GM12878 (cell line): Measurements from ENCODE around the gene SEC14L1. TPM values are rescaled to one million over a fixed set of nuclear protein-coding genes. Genes with fewer than 3 reads are reported as not detected.

Experiments
- ATAC-seq: fragments of 200-7000 bp; cut with Tn5 transposase; 3 replicates; pipeline ENCODE4 v1.9.1; 2020; ENCODE audit warnings: mild to moderate bottlenecking, moderate library complexity
- BruUV-seq: library from RNA; stranded (reverse); fragments of 400-500 nt; replicated peaks from 2 replicates; lab custom pipeline; 2021; lab: Mats Ljungman, UMichigan
- CTCF ChIA-PET: fragments of 300-600 bp; sonication (Branson Sonifier 250); formaldehyde crosslinking; extraction: SDS; loops from one replicate; lab custom pipeline; 2021; ENCODE audit warnings: inconsistent platforms; lab: Yijun Ruan, JAX
- POLR2A ChIA-PET: fragments of 350-600 bp; formaldehyde crosslinking; extraction: SDS; loops from one replicate; lab custom pipeline; 2021; ENCODE audit warnings: inconsistent platforms; lab: Charles Lee
- RAD21 ChIA-PET: fragments of 300-600 bp; sonication (Branson Sonifier 250); formaldehyde crosslinking; loops from one replicate; lab custom pipeline; 2023; ENCODE audit warnings: antibody characterized with exemption; ENCODE audit not compliant: unreplicated experiment; lab: Charles Lee
- SMC1A ChIA-PET: fragments of 300-600 bp; sonication (Branson Sonifier 250); formaldehyde crosslinking; loops from one replicate; lab custom pipeline; 2023; ENCODE audit not compliant: unreplicated experiment, uncharacterized antibody; lab: Charles Lee
- DNase-seq: peaks from one replicate; pipeline ENCODE4 v3.0.0-alpha.2; 2011; ENCODE audit warnings: low read depth, low spot score
- FAIRE-seq: peaks from 3 replicates; lab custom pipeline; 2011; peaks lifted over from hg19 to GRCh38; lab: Jason Lieb, UNC
- H2AFZ ChIP-seq: 2 replicates; pipeline ENCODE4 v1.6.0; 2011; ENCODE audit warnings: low read depth, low read length, control low read depth; ENCODE audit not compliant: control insufficient read depth
- H3K27ac ChIP-seq: 2 replicates; pipeline ENCODE4 v1.5.1; 2011; ENCODE audit warnings: control low read depth; ENCODE audit not compliant: control insufficient read depth, insufficient read depth
- H3K27me3 ChIP-seq, 2 experiments: replicated peaks in 1 of 2; 2 replicates each; pipeline versions ENCODE4 v1.6.0 to v1.6.1; 2011; ENCODE audit warnings: low read length in 1 of 2; ENCODE audit not compliant: control insufficient read depth in 2 of 2, insufficient read depth in 2 of 2
- H3K36me3 ChIP-seq, 2 experiments: 2 replicates each; pipeline ENCODE4 v1.5.1; 2011; ENCODE audit warnings: low read length in 1 of 2; ENCODE audit not compliant: control insufficient read depth in 2 of 2, insufficient read depth in 2 of 2
- H3K4me1 ChIP-seq: 2 replicates; pipeline ENCODE4 v1.6.1; 2011; ENCODE audit warnings: mild to moderate bottlenecking, low read length, moderate library complexity, mixed read lengths; ENCODE audit not compliant: control insufficient read depth, insufficient read depth
- H3K4me2 ChIP-seq: 2 replicates; pipeline ENCODE4 v1.6.0; 2011; ENCODE audit warnings: control low read depth; ENCODE audit not compliant: control insufficient read depth, insufficient read depth
- H3K4me3 ChIP-seq: fragments of 200-600 bp; sonication (generic); 2 replicates; pipeline ENCODE4 v1.5.1; 2016
- H3K79me2 ChIP-seq: 2 replicates; pipeline ENCODE4 v1.6.0; 2011; ENCODE audit warnings: low read length; ENCODE audit not compliant: control insufficient read depth, insufficient read depth
- H3K9ac ChIP-seq: 2 replicates; pipeline ENCODE4 v1.8.0; 2011; ENCODE audit warnings: low read length, control low read depth, mixed read lengths; ENCODE audit not compliant: control insufficient read depth, insufficient read depth
- H3K9me3 ChIP-seq: replicated peaks from 3 replicates; pipeline ENCODE4 v1.5.1; 2011; ENCODE audit warnings: mild to moderate bottlenecking, low read length; ENCODE audit not compliant: control insufficient read depth, insufficient read depth
- H4K20me1 ChIP-seq: 2 replicates; pipeline ENCODE4 v1.6.0; 2011; ENCODE audit not compliant: control insufficient read depth, insufficient read depth
- BCL11A ChIP-seq: IDR thresholded peaks from 2 replicates; pipeline ENCODE4 v1.6.1; 2011; ENCODE audit warnings: low read depth, low read length
- DPF2 ChIP-seq: fragments of 450-650 bp; IDR thresholded peaks from 2 replicates; pipeline ENCODE4 v1.6.1; 2017; ENCODE audit warnings: mild to moderate bottlenecking
- E4F1 ChIP-seq: fragments of 450-650 bp; IDR thresholded peaks from 2 replicates; pipeline ENCODE4 v1.6.1; 2018; ENCODE audit warnings: borderline replicate concordance, mild to moderate bottlenecking; ENCODE audit not compliant: partially characterized antibody
- JUND ChIP-seq: IDR thresholded peaks from 2 replicates; pipeline ENCODE4 v1.6.1; 2012; ENCODE audit warnings: low read depth, mild to moderate bottlenecking, low read length, improper control_type of control experiment, moderate library complexity
- MTA3 ChIP-seq: IDR thresholded peaks from 2 replicates; pipeline ENCODE4 v1.6.1; 2012; ENCODE audit warnings: low read length, inconsistent platforms, borderline replicate concordance
- MYB ChIP-seq: fragments of 150-350 bp; IDR thresholded peaks from 2 replicates; pipeline ENCODE4 v1.6.1; 2014; ENCODE audit warnings: mild to moderate bottlenecking, low read depth, low read length, borderline replicate concordance
- PAX5 ChIP-seq: IDR thresholded peaks from 2 replicates; pipeline ENCODE4 v1.6.1; 2011; ENCODE audit warnings: low read depth, low read length, borderline replicate concordance
- POLR2AphosphoS2 ChIP-seq: IDR thresholded peaks from 2 replicates; pipeline ENCODE4 v1.6.1; 2011; ENCODE audit warnings: low read depth, mild to moderate bottlenecking, low read length, improper control_type of control experiment, moderate library complexity
- SRF ChIP-seq, 2 experiments: IDR thresholded peaks; 2 replicates each; pipeline ENCODE4 v1.6.1; 2011; ENCODE audit warnings: low read depth in 2 of 2, low read length in 2 of 2, mild to moderate bottlenecking in 1 of 2, moderate library complexity in 1 of 2
- SUZ12 ChIP-seq: fragments of 200-600 bp; sonication (generic); IDR thresholded peaks from one replicate; pipeline ENCODE4 v1.6.1; 2018; ENCODE audit warnings: antibody characterized with exemption, mild to moderate bottlenecking; ENCODE audit not compliant: unreplicated experiment
- TARDBP ChIP-seq: IDR thresholded peaks from 2 replicates; pipeline ENCODE4 v1.6.1; 2016; ENCODE audit warnings: borderline replicate concordance
- WGBS: methylation state at CpG from one replicate; pipeline ENCODE4 v1.1.6; 2016; ENCODE audit warnings: low lambda C conversion rate; ENCODE audit not compliant: insufficient replicate concordance, insufficient coverage; ENCODE audit errors: missing lambda C conversion rate; 5-methylcytosine and 5-hydroxymethylcytosine counted together
- in situ Hi-C: fragments of 300-500 bp; cut with MboI; formaldehyde crosslinking; loops from 9 replicates; pipeline ENCODE4 v1.14.3; 2018; ENCODE audit warnings: mixed read lengths
- intact Hi-C: fragments of 100-400 bp; cut with micrococcal nuclease; formaldehyde crosslinking; loops from one replicate; pipeline ENCODE4 v1.14.2; 2022; ENCODE audit not compliant: unreplicated experiment
- polyA plus RNA-seq, 11 experiments: library from polyadenylated mRNA; depleted of rRNA in 4 of 11; unstranded in 6 of 11; stranded (reverse) in 5 of 11; fragments of >200 nt; fragmentation: Nextera tagmentation in 4 of 11; fragmentation: Illumina TruSeq in 1 of 11; extraction: Ambion mirVana in 4 of 11; extraction: Trizol in 1 of 11; gene quantifications; 1 replicate in 1 of 11; 2 replicates in 10 of 11; pipeline versions ENCODE4 v1.2.1 to v1.2.3, GENCODE V29; 2011 to 2016; ENCODE audit warnings: inconsistent platforms in 2 of 11, missing spikeins in 2 of 11, low read depth in 1 of 11
- total RNA-seq, 4 experiments: library from RNA; depleted of rRNA in 3 of 4; stranded (reverse); fragments of >200 nt in 3 of 4; fragmentation: Illumina TruSeq in 1 of 4; extraction: Trizol in 1 of 4; gene quantifications; 2 replicates each; pipeline versions ENCODE4 v1.2.1 to v1.2.3, GENCODE V29; 2013 to 2021

Gene SEC14L1
- total and polyA plus RNA-seq, 10 of the 15 experiments (the other 5 are each of a cell fraction or from before 2014, with no cell fraction given) = 6.3 to 66.1 (median 33.5) TPM

DNA sequence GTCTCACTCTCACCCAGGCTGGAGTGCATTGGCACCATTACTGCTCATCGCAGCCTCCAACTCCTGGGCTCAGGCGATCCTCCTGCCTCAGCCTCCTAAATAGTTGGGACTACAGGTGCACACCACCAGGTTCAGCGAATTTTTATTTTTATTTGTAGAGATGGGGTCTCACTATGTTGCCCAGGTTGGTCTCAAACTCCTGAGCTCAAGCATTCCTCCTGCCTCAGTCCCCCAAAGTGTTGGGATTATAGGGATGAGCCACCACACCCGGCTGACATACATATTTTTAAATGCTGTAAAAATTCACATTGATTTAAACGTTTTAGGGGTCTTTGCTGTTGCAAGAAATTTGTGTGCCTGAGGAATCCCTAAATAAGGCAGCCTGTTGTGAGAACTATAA is 24.8 kb upstream of the SEC14L1 start:
- Histone ChIP-seq H2AFZ (no peak overlapping the region), H3K9me3 (no peaks in the 10 kb centered on the region), H3K27ac (no peak overlapping the region), H4K20me1 (no peaks in the 10 kb centered on the region), H3K9ac (no peak overlapping the region), H3K36me3 (no peaks in the 10 kb centered on the region), H3K4me3 (no peak overlapping the region), H3K79me2 (no peaks in the 10 kb centered on the region), H3K4me1 (peaks cover 3% of the 10 kb centered on the region; the same call in 1 of the 2 replicates), H3K27me3 (no peaks in the 10 kb centered on the region), H3K4me2 (no peak overlapping the region)
- ChIA-PET POLR2A (interaction anchor here (0.6 kb wide), 1 partner anchor 25 kb away, joined by 3 read pairs; the partner anchor contains the start of gene SEC14L1), CTCF (interaction anchor here (0.6 kb wide), 1 partner anchor 40 kb away, joined by 6 read pairs; no protein-coding TSS in a partner anchor), RAD21 (no interaction called here), SMC1A (no interaction called here)
- FAIRE-seq = no peak
- TF ChIP-seq JUND (no peak), BCL11A (no peak), SRF (IDR thresholded peaks at IDR 0.05; ENCODE audit: low read depth in 2 of 2, low read length in 2 of 2) (no peak), MTA3 (no peak), MYB (no peak), SUZ12 (no peak), POLR2AphosphoS2 (no peak), TARDBP (no peak), E4F1 (no peak), PAX5 (no peak), DPF2 (no peak)
- intact Hi-C loops = no loop called here
- in situ Hi-C loops = no loop called here
- BruUV-seq = no TSS peak
- WGBS = 69% methylated on average over 5 of the region's 5 CpGs
- ATAC-seq = no peak
- DNase-seq = no peak
